ENCODE results near the gene KRT3.
"Not testable (repeated sequence)": the region's sequence is repeated elsewhere in the genome, so short reads cannot be mapped to it uniquely, and the experiment has no call there.

The KRT3 gene

DNA sequence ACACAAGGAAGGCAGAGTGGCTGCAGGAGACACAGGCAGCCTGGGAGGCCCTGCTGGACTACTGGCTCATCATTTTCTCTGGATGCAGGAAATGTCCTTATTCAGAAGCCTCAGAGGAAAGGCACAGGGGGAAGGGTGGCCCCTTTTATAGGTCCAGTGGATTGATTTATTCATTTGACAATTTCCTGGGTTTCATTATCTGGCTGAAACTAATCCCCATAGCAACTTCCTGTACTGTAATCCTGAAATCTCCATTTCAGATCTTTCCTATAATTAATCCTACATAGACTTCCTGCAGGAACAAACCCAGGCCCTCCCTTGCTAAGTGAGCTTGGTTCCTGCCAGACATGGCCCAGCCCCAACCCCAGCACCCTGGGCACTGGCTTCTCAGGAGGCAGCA lies 41.8 kb downstream of the KRT3 start:
- TF ChIP-seq, protein P1, sequence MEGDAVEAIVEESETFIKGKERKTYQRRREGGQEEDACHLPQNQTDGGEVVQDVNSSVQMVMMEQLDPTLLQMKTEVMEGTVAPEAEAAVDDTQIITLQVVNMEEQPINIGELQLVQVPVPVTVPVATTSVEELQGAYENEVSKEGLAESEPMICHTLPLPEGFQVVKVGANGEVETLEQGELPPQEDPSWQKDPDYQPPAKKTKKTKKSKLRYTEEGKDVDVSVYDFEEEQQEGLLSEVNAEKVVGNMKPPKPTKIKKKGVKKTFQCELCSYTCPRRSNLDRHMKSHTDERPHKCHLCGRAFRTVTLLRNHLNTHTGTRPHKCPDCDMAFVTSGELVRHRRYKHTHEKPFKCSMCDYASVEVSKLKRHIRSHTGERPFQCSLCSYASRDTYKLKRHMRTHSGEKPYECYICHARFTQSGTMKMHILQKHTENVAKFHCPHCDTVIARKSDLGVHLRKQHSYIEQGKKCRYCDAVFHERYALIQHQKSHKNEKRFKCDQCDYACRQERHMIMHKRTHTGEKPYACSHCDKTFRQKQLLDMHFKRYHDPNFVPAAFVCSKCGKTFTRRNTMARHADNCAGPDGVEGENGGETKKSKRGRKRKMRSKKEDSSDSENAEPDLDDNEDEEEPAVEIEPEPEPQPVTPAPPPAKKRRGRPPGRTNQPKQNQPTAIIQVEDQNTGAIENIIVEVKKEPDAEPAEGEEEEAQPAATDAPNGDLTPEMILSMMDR (IDR thresholded peaks at IDR 0.05; ENCODE audit: extremely low read depth, missing control alignments): no peak
- DNase-seq (ENCODE audit: low spot score): no peak

DNA sequence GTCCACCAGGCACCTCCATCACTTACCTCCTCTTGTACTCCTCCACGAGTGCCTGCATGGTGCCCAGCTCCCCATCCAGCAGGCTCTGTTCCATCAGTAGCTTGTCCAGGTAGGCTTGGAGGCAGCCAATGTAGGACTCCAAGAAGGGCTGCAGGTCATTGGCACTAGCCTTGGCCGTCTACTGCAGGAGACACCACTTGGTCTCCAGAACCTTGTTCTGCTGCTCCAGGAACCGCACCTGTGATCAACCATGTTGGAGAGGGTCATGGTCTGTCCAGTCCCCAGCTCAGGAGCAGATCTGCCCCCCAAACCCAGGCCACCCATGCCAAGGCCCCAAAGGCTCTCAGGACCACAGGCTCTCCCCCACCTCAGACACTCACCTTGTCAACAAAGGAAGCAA lies 42.6 kb downstream of the KRT3 start:
- no peak for DNase-seq (ENCODE audit: low spot score)
- TF ChIP-seq, protein P1 (IDR thresholded peaks at IDR 0.05; ENCODE audit: extremely low read depth, missing control alignments): no peak

DNA sequence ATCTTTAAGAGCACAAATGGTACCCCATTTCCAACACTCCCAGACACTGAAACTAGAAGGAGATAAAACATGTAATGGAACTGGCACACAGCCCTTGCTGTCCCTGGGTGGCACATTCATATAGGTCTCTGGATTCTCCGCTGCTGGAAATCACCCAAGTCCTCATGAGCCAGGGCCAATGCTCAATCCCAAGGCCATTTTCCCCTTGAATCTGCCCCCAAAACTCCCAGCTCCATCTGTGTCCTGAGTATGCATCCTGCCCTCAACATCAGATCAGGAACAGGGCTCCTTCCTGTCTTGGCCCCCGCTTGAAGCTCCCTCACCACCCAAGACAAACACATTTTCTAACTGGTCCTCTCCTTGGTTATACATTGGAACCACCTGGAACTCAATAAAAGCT lies 43.4 kb downstream of the KRT3 start:
- DNase-seq (ENCODE audit: low spot score): no peak
- TF ChIP-seq, protein P1 (IDR thresholded peaks at IDR 0.05; ENCODE audit: extremely low read depth, missing control alignments): no peak

DNA sequence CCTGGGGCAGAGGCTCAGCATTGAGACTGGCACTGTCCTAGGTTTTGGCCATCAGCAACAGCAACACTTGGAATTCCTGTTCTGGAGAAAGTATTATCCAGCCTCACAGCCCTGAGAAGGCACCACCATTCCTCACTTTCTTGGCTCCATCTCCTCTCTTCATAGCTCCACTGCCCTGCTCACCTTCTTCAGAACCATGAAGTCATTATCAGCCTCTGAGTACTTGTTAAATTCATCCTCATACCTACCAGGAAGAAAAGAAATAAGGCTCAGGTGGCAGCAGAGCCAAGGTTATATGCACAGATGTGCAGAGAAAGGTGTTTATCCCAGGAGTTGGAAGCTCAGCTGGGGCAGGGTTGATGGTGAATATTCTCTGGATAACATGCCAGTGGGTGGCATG lies 44.1 kb downstream of the KRT3 start:
- no peak for DNase-seq (ENCODE audit: low spot score)
- TF ChIP-seq, protein P1 (IDR thresholded peaks at IDR 0.05; ENCODE audit: extremely low read depth, missing control alignments): no peak

DNA sequence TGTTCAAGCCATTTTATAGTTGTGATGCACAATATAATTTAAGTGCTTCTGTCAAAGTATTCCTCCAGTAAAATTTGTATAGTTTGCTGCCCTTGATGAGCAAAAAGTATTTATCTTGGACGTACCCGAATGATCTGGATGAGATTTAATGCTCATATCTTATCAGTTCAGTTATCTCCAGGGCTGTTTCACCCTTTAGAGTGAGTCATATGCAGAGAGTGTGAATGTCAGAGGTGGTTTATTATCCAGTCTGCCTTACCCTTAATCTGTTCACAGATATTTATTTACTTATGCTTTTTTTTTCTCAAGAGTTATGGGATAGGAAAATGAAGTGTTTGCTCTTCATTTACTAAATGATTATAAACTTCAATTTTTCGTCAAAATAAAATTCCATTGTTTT lies 45.4 kb downstream of the KRT3 start:
- not testable (repeated sequence) for DNase-seq (ENCODE audit: low spot score)

DNA sequence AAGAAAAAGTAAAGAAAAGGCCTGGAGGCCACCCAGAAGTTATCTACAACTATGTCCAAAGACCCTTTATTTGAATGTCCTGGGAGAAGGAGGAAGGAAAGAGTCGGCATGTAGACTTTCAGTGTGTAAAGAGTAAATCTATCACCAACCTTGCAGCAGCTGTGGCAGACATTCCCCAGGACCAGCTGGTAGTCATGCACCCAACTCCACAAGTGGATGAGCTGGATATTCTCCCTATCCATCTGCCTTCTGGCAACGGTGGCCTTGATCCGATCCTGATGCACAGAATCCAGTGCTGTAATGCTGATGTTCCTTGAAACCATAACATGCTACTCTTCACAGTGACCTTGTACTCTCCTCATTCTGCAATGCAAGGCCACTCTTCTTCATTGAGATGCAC lies 46.1 kb downstream of the KRT3 start:
- DNase-seq (ENCODE audit: low spot score): no peak
- TF ChIP-seq, protein P1 (IDR thresholded peaks at IDR 0.05; ENCODE audit: extremely low read depth, missing control alignments): no peak

DNA sequence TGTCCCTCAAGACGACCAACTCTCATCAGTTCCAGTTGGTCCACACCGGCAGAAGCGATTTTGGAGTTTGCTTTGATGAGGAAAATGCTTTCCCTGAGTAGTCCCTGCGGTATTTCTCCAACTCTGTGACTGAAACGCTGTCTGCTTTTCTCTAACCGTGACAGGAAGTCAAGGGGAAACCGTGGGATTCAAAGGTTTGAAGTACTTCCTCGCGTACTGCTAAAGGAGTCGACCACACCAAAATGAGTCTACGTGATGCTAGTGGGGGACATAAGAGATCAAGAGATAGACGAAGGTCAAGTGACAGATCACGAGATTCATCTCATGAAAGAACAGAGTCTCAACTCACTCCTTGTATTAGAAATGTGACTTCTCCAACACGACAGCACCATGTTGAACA lies 47.3 kb downstream of the KRT3 start:
- DNase-seq (ENCODE audit: low spot score): no peak
- TF ChIP-seq, protein P1 (IDR thresholded peaks at IDR 0.05; ENCODE audit: extremely low read depth, missing control alignments): no peak

DNA sequence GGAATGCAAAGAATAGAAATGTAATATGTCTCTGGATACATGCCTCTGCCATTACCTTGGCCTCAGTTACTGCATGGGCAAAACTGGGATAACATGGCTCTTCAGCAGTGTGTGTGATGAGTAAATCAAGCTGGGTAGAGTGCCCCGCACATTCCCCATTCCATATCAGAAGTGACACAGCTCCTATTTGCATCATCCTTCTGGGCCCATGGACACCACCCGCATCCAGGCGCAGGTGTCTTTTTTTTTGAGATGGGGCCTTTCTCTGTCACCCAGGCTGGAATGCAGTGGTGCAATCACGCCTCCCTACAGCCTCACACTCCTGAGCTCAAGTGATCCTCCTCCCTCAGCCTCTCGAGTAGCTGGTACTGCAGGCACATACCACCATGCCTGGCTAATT lies 50.4 kb downstream of the KRT3 start:
- TF ChIP-seq, protein P1 (IDR thresholded peaks at IDR 0.05; ENCODE audit: extremely low read depth, missing control alignments): no peak

More for the DNA sequence above, 50.4 kb downstream of the KRT3 start:
- no peak for DNase-seq (ENCODE audit: low spot score)

All from GM20000 (cell line).